ENCODE results near the gene ARL8A. TPM values are rescaled to one million over a fixed set of nuclear protein-coding genes. Genes with fewer than 3 reads are reported as not detected.
A peak's percentile ranks its signal among the peaks of the same experiment; 100 is the strongest.

ARL8A gene
- total RNA-seq, 1 experiment from 2014 or later, result 27.8 TPM

GRCh38 chr1:202088206-202088605 lies 56.3 kb downstream of the ARL8A start:
- Histone ChIP-seq H3K4me3 (ENCODE audit: low read depth, low read length) (no peak overlapping the region), H3K36me3 (ENCODE audit: control insufficient read depth, insufficient read depth, low read length) (no peaks in the 10 kb centered on the region), H3K4me1 (peaks cover 46% of the 10 kb centered on the region), H3K9me3 (no peaks in the 10 kb centered on the region), H3K27me3 (replicated peaks; ENCODE audit: control insufficient read depth, insufficient read depth, low read length) (no peaks in the 10 kb centered on the region)
- no peak for DNase-seq
- Mint-ChIP-seq H3K4me3 (ENCODE audit: unreplicated experiment) (no peak overlapping the region), H3K36me3 (ENCODE audit: insufficient read depth, unreplicated experiment) (peaks cover 4% of the 10 kb centered on the region), H3K9me3 (ENCODE audit: unreplicated experiment) (no peaks in the 10 kb centered on the region), H3K4me1 (ENCODE audit: low read depth, unreplicated experiment) (peaks cover 52% of the 10 kb centered on the region), H3K27me3 (ENCODE audit: insufficient read depth, unreplicated experiment) (no peaks in the 10 kb centered on the region), H3K27ac (ENCODE audit: unreplicated experiment) (peak overlapping the region; percentile 21)
- intact Hi-C loops (cut with micrococcal nuclease; ENCODE audit: unreplicated experiment), result no loop called here
- ChIA-PET CTCF (interaction anchor here (1.5 kb wide), 1 partner anchor 78 kb away, joined by 5 read pairs; the partner anchor contains the start of gene ELF3), POLR2A (interaction anchor here (1.8 kb wide), 1 partner anchor 78 kb away, joined by 9 read pairs; the partner anchor contains the start of gene ELF3)
- no peak for TF ChIP-seq CTCF (IDR thresholded peaks at IDR 0.05; ENCODE audit: insufficient read depth in 1 of 2, low read depth in 1 of 2, low read length in 1 of 2, severe bottlenecking in 1 of 2, unreplicated experiment in 1 of 2)
- BruUV-seq (replicated peaks), result no TSS peak

- peak in 1 of 2 experiments; percentile 68 for DNase-seq
- no peak for TF ChIP-seq CTCF (IDR thresholded peaks at IDR 0.05; ENCODE audit: insufficient read depth in 1 of 2, low read depth in 1 of 2, low read length in 1 of 2, severe bottlenecking in 1 of 2, unreplicated experiment in 1 of 2)
- H3K4me3 ChIP-seq (ENCODE audit: low read depth, low read length), result no peak overlapping the region
- Mint-ChIP-seq H3K27me3 (ENCODE audit: insufficient read depth, unreplicated experiment) (no peaks in the 10 kb centered on the region), H3K9me3 (ENCODE audit: unreplicated experiment) (no peaks in the 10 kb centered on the region), H3K36me3 (ENCODE audit: insufficient read depth, unreplicated experiment) (peaks cover 4% of the 10 kb centered on the region), H3K4me1 (ENCODE audit: low read depth, unreplicated experiment) (peaks cover 49% of the 10 kb centered on the region), H3K4me3 (ENCODE audit: unreplicated experiment) (peak overlapping the region; percentile 7), H3K27ac (ENCODE audit: unreplicated experiment) (peak overlapping the region; percentile 88)
- TSS peak; percentile 87 for BruUV-seq (replicated peaks)
- H3K9me3 ChIP-seq, result no peaks in the 10 kb centered on the region
- no peaks in the 10 kb centered on the region for H3K36me3 ChIP-seq (ENCODE audit: control insufficient read depth, insufficient read depth, low read length)
- intact Hi-C loops (cut with micrococcal nuclease; ENCODE audit: unreplicated experiment), result loop anchor here (2.0 kb wide), 1 partner anchor 52 kb away; no protein-coding TSS in a partner anchor
- H3K27me3 ChIP-seq (replicated peaks; ENCODE audit: control insufficient read depth, insufficient read depth, low read length), result no peaks in the 10 kb centered on the region
- POLR2A ChIA-PET, result interaction anchor here (0.8 to 1.8 kb wide), 2 partner anchors 76 to 79 kb away, joined by 3 to 9 read pairs; partner anchors contain the start of gene ELF3
- CTCF ChIA-PET, result interaction anchor here (0.7 to 1.5 kb wide), 2 partner anchors 11 to 76 kb away, joined by 3 to 5 read pairs; partner anchors contain the start of gene ELF3
- peaks cover 51% of the 10 kb centered on the region for H3K4me1 ChIP-seq
These were observed 57.8 kb downstream of the ARL8A start for GRCh38 chr1:202086579-202087350.

- Histone ChIP-seq H3K4me3 (ENCODE audit: low read depth, low read length) (no peak overlapping the region), H3K27me3 (replicated peaks; ENCODE audit: control insufficient read depth, insufficient read depth, low read length) (no peaks in the 10 kb centered on the region), H3K9me3 (no peaks in the 10 kb centered on the region), H3K36me3 (ENCODE audit: control insufficient read depth, insufficient read depth, low read length) (no peaks in the 10 kb centered on the region), H3K4me1 (peaks cover 60% of the 10 kb centered on the region)
- peak; percentile 59 to 82 for DNase-seq
- peak overlapping the region; percentile 7 for H3K4me3 Mint-ChIP-seq (ENCODE audit: unreplicated experiment)
- ChIA-PET CTCF (interaction anchor here (0.6 to 1.1 kb wide), 4 partner anchors 20 to 78 kb away, joined by 3 to 6 read pairs (median 4); partner anchors contain the start of gene ELF3), POLR2A (interaction anchor here (1.0 to 1.3 kb wide), 3 partner anchors 8 to 76 kb away, joined by 3 to 12 read pairs (median 4); partner anchors contain the start of gene ELF3)
- no peaks in the 10 kb centered on the region for H3K9me3 Mint-ChIP-seq (ENCODE audit: unreplicated experiment)
- no TSS peak for BruUV-seq (replicated peaks)
- TF ChIP-seq CTCF (IDR thresholded peaks at IDR 0.05; ENCODE audit: insufficient read depth in 1 of 2, low read depth in 1 of 2, low read length in 1 of 2, severe bottlenecking in 1 of 2, unreplicated experiment in 1 of 2), result no peak
- peaks cover 40% of the 10 kb centered on the region for H3K4me1 Mint-ChIP-seq (ENCODE audit: low read depth, unreplicated experiment)
- H3K27me3 Mint-ChIP-seq (ENCODE audit: insufficient read depth, unreplicated experiment), result no peaks in the 10 kb centered on the region
- intact Hi-C loops (cut with micrococcal nuclease; ENCODE audit: unreplicated experiment), result loop anchor here (1.0 to 2.0 kb wide), 3 partner anchors 10 to 77 kb away; no protein-coding TSS in a partner anchor
- H3K36me3 Mint-ChIP-seq (ENCODE audit: insufficient read depth, unreplicated experiment), result no peaks in the 10 kb centered on the region
- peak overlapping the region; percentile 88 for H3K27ac Mint-ChIP-seq (ENCODE audit: unreplicated experiment)
These were observed 58.7 kb downstream of the ARL8A start for GRCh38 chr1:202085682-202086373.
